Spinal cord (tissue), 10 donors: ENCODE results near the gene PLCL1. TPM values are rescaled to one million over a fixed set of nuclear protein-coding genes. Genes with fewer than 3 reads are reported as not detected.

Experiments
- DNase-seq, 6 donors: peaks; one replicate each; pipeline versions ENCODE4 v3.0.0 to v3.0.0-alpha.2; 2013 to 2015; ENCODE audit warnings: low spot score in 6 of 6, low read depth in 4 of 6
- H3K27ac ChIP-seq: one replicate; pipeline ENCODE4 v1.5.1; 2013; ENCODE audit warnings: low read depth, low read length, control low read depth
- H3K27me3 ChIP-seq: one replicate; pipeline ENCODE4 v1.6.1; 2013; ENCODE audit warnings: low read length; ENCODE audit not compliant: control insufficient read depth, insufficient read depth
- H3K36me3 ChIP-seq: one replicate; pipeline ENCODE4 v1.6.1; 2013; ENCODE audit warnings: low read length; ENCODE audit not compliant: control insufficient read depth, insufficient read depth
- H3K4me1 ChIP-seq: one replicate; pipeline ENCODE4 v1.6.1; 2013; ENCODE audit warnings: low read length; ENCODE audit not compliant: control insufficient read depth, insufficient read depth
- H3K4me3 ChIP-seq: one replicate; pipeline ENCODE4 v1.5.1; 2013; ENCODE audit warnings: low read depth, low read length, control low read depth
- H3K9me3 ChIP-seq: one replicate; pipeline ENCODE4 v1.6.1; 2013; ENCODE audit warnings: low read length; ENCODE audit not compliant: control insufficient read depth, insufficient read depth
- WGBS: methylation state at CpG from one replicate; pipeline ENCODE4 v1.1.5; 2013; ENCODE audit warnings: missing lambda C conversion rate; ENCODE audit not compliant: insufficient coverage; 5-methylcytosine and 5-hydroxymethylcytosine counted together
- polyA plus RNA-seq, 2 donors: library from polyadenylated mRNA; unstranded; fragments of 120-200 nt; gene quantifications; one replicate each; pipeline ENCODE4 v1.2.1, GENCODE V29; 2013; ENCODE audit not compliant: insufficient read length in 2 of 2
- total RNA-seq, 2 donors: library from RNA; depleted of rRNA in 1 of 2; stranded (reverse); fragments of 120-200 nt in 1 of 2; fragments of >200 nt in 1 of 2; gene quantifications; one replicate each; pipeline versions ENCODE4 v1.2.3 to v1.2.4, GENCODE V29; 2013 to 2014
- donor health status: healthy.

Gene PLCL1
- total and polyA plus RNA-seq, 4 donors, result 9.5 to 22.0 (median 13.5) TPM

GRCh38 chr2:197890168-197890567 lies 85.8 kb downstream of the PLCL1 start:
- H3K27ac ChIP-seq, result no peak overlapping the region
- peak in 5 of 6 donors; percentile 15 to 84 (median 41) for DNase-seq
- H3K27me3 ChIP-seq, result no peaks in the 10 kb centered on the region
- H3K4me3 ChIP-seq, result no peak overlapping the region
- no peaks in the 10 kb centered on the region for H3K9me3 ChIP-seq
- WGBS, result no CpG with 5 or more reads among the region's 1 CpG
- no peaks in the 10 kb centered on the region for H3K4me1 ChIP-seq
- H3K36me3 ChIP-seq, result no peaks in the 10 kb centered on the region

GRCh38 chr2:197891897-197892442 lies 87.6 kb downstream of the PLCL1 start:
- H3K4me1 ChIP-seq, result no peaks in the 10 kb centered on the region
- no peaks in the 10 kb centered on the region for H3K36me3 ChIP-seq
- WGBS, result 71% methylated on average over 4 of the region's 7 CpGs
- H3K9me3 ChIP-seq, result no peaks in the 10 kb centered on the region
- H3K4me3 ChIP-seq, result no peak overlapping the region
- no peak for DNase-seq
- no peaks in the 10 kb centered on the region for H3K27me3 ChIP-seq
- no peak overlapping the region for H3K27ac ChIP-seq

GRCh38 chr2:197893403-197894177 lies 89.2 kb downstream of the PLCL1 start:
- Histone ChIP-seq H3K4me3 (no peak overlapping the region), H3K27me3 (no peaks in the 10 kb centered on the region), H3K4me1 (no peaks in the 10 kb centered on the region), H3K36me3 (no peaks in the 10 kb centered on the region), H3K9me3 (no peaks in the 10 kb centered on the region), H3K27ac (no peak overlapping the region)
- DNase-seq, result no peak
- 59% methylated on average over 4 of the region's 6 CpGs for WGBS

GRCh38 chr2:197894751-197895274 lies 90.4 kb downstream of the PLCL1 start:
- WGBS, result 86% methylated on average over 1 of the region's 2 CpGs
- no peak for DNase-seq
- no peak overlapping the region for H3K4me3 ChIP-seq
- no peaks in the 10 kb centered on the region for H3K27me3 ChIP-seq
- H3K27ac ChIP-seq, result no peak overlapping the region
- no peaks in the 10 kb centered on the region for H3K9me3 ChIP-seq
- no peaks in the 10 kb centered on the region for H3K36me3 ChIP-seq
- H3K4me1 ChIP-seq, result no peaks in the 10 kb centered on the region

GRCh38 chr2:197897960-197898678 lies 93.7 kb downstream of the PLCL1 start:
- H3K36me3 ChIP-seq, result no peaks in the 10 kb centered on the region
- no peak for DNase-seq
- H3K27ac ChIP-seq, result no peak overlapping the region
- no peaks in the 10 kb centered on the region for H3K27me3 ChIP-seq
- no peaks in the 10 kb centered on the region for H3K4me1 ChIP-seq
- no peaks in the 10 kb centered on the region for H3K9me3 ChIP-seq
- H3K4me3 ChIP-seq, result no peak overlapping the region
- WGBS, result 100% methylated on average over 3 of the region's 4 CpGs

GRCh38 chr2:197904446-197904845 lies 100.1 kb downstream of the PLCL1 start:
- Histone ChIP-seq H3K27me3 (no peaks in the 10 kb centered on the region), H3K9me3 (no peaks in the 10 kb centered on the region), H3K27ac (no peak overlapping the region), H3K4me1 (no peaks in the 10 kb centered on the region), H3K36me3 (no peaks in the 10 kb centered on the region), H3K4me3 (no peak overlapping the region)
- WGBS, result no CpG with 5 or more reads among the region's 2 CpGs
- DNase-seq, result no peak

- no peaks in the 10 kb centered on the region for H3K4me1 ChIP-seq
Measured at GRCh38 chr2:197908156-197908555, 103.8 kb downstream of the PLCL1 start.

GRCh38 chr2:197908990-197909776 lies 104.8 kb downstream of the PLCL1 start:
- no peaks in the 10 kb centered on the region for H3K27me3 ChIP-seq
- peak in 1 of 6 donors; percentile 61 for DNase-seq
- no peak overlapping the region for H3K4me3 ChIP-seq
- H3K9me3 ChIP-seq, result no peaks in the 10 kb centered on the region
- 80% methylated on average over 6 of the region's 8 CpGs for WGBS
- H3K4me1 ChIP-seq, result no peaks in the 10 kb centered on the region
- no peak overlapping the region for H3K27ac ChIP-seq
- no peaks in the 10 kb centered on the region for H3K36me3 ChIP-seq

More at GRCh38 chr2:197908156-197908555, 103.8 kb downstream of the PLCL1 start:
- WGBS, result no CpG with 5 or more reads among the region's 3 CpGs
- Histone ChIP-seq H3K4me3 (no peak overlapping the region), H3K36me3 (no peaks in the 10 kb centered on the region), H3K27ac (no peak overlapping the region), H3K9me3 (no peaks in the 10 kb centered on the region), H3K27me3 (no peaks in the 10 kb centered on the region)
- DNase-seq, result no peak

- Histone ChIP-seq H3K4me3 (no peak overlapping the region), H3K9me3 (no peaks in the 10 kb centered on the region), H3K36me3 (no peaks in the 10 kb centered on the region), H3K4me1 (no peaks in the 10 kb centered on the region), H3K27me3 (no peaks in the 10 kb centered on the region), H3K27ac (no peak overlapping the region)
- no peak for DNase-seq
- 80% methylated on average over 1 of the region's 3 CpGs for WGBS
Measured at GRCh38 chr2:197911667-197912066, 107.3 kb downstream of the PLCL1 start.
